Prostate gland (tissue), 2 donors: ENCODE measurements around the gene RET. TPM values are rescaled to one million over a fixed set of nuclear protein-coding genes. Genes with fewer than 3 reads are reported as not detected.

ENCODE experiments used
- DNase-seq: peaks from one replicate; pipeline ENCODE4 v3.0.0-alpha.2; 2019; ENCODE audit warnings: low spot score
- H3K27ac ChIP-seq, 2 donors: fragments of 200-600 bp; sonication (generic); 2 replicates each; pipeline ENCODE4 v1.5.1; 2017 to 2019
- H3K27me3 ChIP-seq: fragments of 200-600 bp; sonication (generic); replicated peaks from 2 replicates; pipeline ENCODE4 v1.5.1; 2019; ENCODE audit not compliant: insufficient read depth
- H3K36me3 ChIP-seq, 2 donors: fragments of 200-600 bp; sonication (generic); 1 replicate in 1 of 2; 2 replicates in 1 of 2; pipeline versions ENCODE4 v1.5.1 to v1.8.1; 2017 to 2019
- H3K4me1 ChIP-seq: fragments of 200-600 bp; sonication (generic); replicated peaks from 2 replicates; pipeline ENCODE4 v1.5.1; 2019
- H3K4me3 ChIP-seq, 2 donors: fragments of 200-600 bp; sonication (generic); 2 replicates each; pipeline ENCODE4 v1.5.1; 2017 to 2019
- H3K9me3 ChIP-seq: fragments of 200-600 bp; sonication (generic); 2 replicates; pipeline ENCODE4 v1.5.1; 2017
- POLR2A ChIP-seq: fragments of 450-650 bp; IDR thresholded peaks from one replicate; pipeline ENCODE4 v1.6.1; 2016; ENCODE audit warnings: antibody characterized with exemption, mild to moderate bottlenecking
- POLR2AphosphoS5 ChIP-seq: sonication (generic); formaldehyde crosslinking; IDR thresholded peaks from one replicate; pipeline ENCODE4 v1.6.1; 2017; ENCODE audit warnings: antibody characterized with exemption
- WGBS: methylation state at CpG from one replicate; pipeline ENCODE4 v1.1.5; 2018; 5-methylcytosine and 5-hydroxymethylcytosine counted together
- intact Hi-C: fragments of 100-400 bp; cut with DNase I; formaldehyde crosslinking; loops from one replicate; pipeline ENCODE4 v1.14.2; 2022
- total RNA-seq, 2 donors: library from RNA; depleted of rRNA; stranded (reverse); fragments of >200 nt; gene quantifications; one replicate each; pipeline ENCODE4 v1.1.0, GENCODE V29; 2016
- TF ChIP-seq, protein P1 (sequence below), 4 experiments: fragments of 200-600 bp in 2 of 4; fragments of 450-650 bp in 2 of 4; sonication (generic) in 2 of 4; IDR thresholded peaks; 1 replicate in 3 of 4; 2 replicates in 1 of 4; pipeline ENCODE4 v1.5.1; 2016 to 2019; ENCODE audit warnings: antibody characterized with exemption in 4 of 4, mild to moderate bottlenecking in 2 of 4, moderate library complexity in 2 of 4

RET gene
- total RNA-seq, 2 donors from 2014 or later, result 3.6 to 8.7 TPM

DNA sequence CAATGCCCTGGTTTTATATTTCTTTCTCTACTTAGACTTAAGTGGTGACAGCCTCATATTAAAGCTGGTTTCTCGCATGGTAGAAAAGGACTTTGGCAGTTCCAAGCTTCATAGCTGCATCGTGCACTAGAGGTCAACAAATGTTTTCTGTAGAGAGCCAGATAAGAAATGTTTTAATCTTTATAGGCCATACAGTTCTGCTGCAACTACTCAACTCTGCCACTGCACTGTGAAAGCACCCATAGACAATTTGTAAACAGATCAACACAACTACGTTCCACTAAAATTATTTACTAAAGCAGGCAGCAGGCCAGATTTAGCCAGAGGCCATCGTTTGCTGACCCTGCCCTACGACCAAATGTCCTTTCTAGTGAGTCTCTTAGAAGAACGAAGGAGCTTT, 98.1 kb downstream of the RET start:
- 50% methylated on average over 6 of the region's 6 CpGs for WGBS
- intact Hi-C loops, result no loop called here
- no peaks in the 10 kb centered on the region for H3K36me3 ChIP-seq

DNA sequence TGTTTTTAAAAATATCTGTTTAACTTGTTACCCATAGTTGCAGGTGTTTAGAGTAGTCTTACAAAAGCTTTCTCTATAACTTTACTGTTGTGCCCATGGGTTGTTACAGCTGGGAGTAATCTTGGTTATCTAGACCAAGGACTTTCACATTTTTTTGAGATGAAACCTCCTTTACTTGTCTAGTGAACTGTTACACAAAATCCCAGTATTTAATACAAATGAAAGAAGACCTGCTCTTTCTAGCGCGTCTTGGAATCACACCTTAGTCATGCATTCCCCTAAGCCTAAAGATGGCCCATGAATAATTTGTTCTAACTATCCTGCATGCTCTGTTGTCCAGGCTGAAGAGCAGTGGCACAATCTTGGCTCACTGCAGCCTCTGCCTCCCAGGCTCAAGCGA, 99.4 kb downstream of the RET start:
- Histone ChIP-seq H3K36me3 (no peaks in the 10 kb centered on the region), H3K4me3 (no peak overlapping the region), H3K27ac (no peak overlapping the region), H3K27me3 (no peaks in the 10 kb centered on the region), H3K9me3 (no peaks in the 10 kb centered on the region), H3K4me1 (no peaks in the 10 kb centered on the region)
- WGBS, result 98% methylated on average over 3 of the region's 3 CpGs
- intact Hi-C loops, result no loop called here
- DNase-seq, result no peak
- TF ChIP-seq POLR2AphosphoS5, result no peak
- TF ChIP-seq, protein P1, sequence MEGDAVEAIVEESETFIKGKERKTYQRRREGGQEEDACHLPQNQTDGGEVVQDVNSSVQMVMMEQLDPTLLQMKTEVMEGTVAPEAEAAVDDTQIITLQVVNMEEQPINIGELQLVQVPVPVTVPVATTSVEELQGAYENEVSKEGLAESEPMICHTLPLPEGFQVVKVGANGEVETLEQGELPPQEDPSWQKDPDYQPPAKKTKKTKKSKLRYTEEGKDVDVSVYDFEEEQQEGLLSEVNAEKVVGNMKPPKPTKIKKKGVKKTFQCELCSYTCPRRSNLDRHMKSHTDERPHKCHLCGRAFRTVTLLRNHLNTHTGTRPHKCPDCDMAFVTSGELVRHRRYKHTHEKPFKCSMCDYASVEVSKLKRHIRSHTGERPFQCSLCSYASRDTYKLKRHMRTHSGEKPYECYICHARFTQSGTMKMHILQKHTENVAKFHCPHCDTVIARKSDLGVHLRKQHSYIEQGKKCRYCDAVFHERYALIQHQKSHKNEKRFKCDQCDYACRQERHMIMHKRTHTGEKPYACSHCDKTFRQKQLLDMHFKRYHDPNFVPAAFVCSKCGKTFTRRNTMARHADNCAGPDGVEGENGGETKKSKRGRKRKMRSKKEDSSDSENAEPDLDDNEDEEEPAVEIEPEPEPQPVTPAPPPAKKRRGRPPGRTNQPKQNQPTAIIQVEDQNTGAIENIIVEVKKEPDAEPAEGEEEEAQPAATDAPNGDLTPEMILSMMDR (IDR thresholded peaks at IDR 0.05), result no peak
- TF ChIP-seq POLR2A, result no peak

More for the DNA sequence above, 98.1 kb downstream of the RET start:
- no peaks in the 10 kb centered on the region for H3K4me1 ChIP-seq
- no peaks in the 10 kb centered on the region for H3K9me3 ChIP-seq
- no peak for TF ChIP-seq POLR2AphosphoS5
- no peak overlapping the region for H3K4me3 ChIP-seq
- H3K27me3 ChIP-seq, result no peaks in the 10 kb centered on the region
- DNase-seq, result no peak
- H3K27ac ChIP-seq, result peak overlapping the region in 1 of 2 donors; percentile 9

DNA sequence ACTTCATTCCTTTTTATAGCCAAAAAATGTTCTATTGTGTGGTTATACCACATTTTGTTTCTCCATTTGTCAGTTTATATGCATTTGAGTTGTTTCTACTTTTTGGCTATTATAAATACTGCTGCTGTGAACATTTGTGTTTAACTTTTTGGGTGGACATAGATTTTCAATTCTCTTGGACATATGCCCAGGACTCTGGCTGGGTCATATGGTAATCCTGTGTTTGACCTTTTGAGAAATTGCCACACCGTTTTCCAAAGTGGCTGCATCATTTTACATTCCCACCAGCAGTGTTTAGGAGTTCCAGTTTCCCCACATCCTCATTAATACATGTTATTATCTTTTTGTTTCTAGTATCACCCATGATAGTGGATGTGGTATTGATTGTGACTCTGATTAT, 100.7 kb downstream of the RET start:
- Histone ChIP-seq H3K27me3 (no peaks in the 10 kb centered on the region), H3K36me3 (no peaks in the 10 kb centered on the region), H3K4me1 (no peaks in the 10 kb centered on the region), H3K9me3 (no peaks in the 10 kb centered on the region), H3K27ac (no peak overlapping the region), H3K4me3 (no peak overlapping the region)
- WGBS, result 89% methylated on average over 1 of the region's 1 CpG
- no peak for DNase-seq
- TF ChIP-seq POLR2A, result no peak
- intact Hi-C loops, result no loop called here

Other genes with a start within 250 kb of the RET start
- gene CSGALNACT2, start 61.4 kb downstream of the RET start, total RNA-seq, result 10 to 100 TPM in 1 of 2 donors, 1 to 10 TPM in 1; 10.0 to 15.9 TPM
- gene RASGEF1A, start 190.0 kb downstream of the RET start, total RNA-seq, result 1 to 10 TPM; 4.3 to 9.3 TPM